ENCODE data around the gene HOXA6. TPM values are rescaled to one million over a fixed set of nuclear protein-coding genes. Genes with fewer than 3 reads are reported as not detected.

Gene HOXA6
- total RNA-seq, 1 experiment from 2014 or later = 5.1 TPM

DNA sequence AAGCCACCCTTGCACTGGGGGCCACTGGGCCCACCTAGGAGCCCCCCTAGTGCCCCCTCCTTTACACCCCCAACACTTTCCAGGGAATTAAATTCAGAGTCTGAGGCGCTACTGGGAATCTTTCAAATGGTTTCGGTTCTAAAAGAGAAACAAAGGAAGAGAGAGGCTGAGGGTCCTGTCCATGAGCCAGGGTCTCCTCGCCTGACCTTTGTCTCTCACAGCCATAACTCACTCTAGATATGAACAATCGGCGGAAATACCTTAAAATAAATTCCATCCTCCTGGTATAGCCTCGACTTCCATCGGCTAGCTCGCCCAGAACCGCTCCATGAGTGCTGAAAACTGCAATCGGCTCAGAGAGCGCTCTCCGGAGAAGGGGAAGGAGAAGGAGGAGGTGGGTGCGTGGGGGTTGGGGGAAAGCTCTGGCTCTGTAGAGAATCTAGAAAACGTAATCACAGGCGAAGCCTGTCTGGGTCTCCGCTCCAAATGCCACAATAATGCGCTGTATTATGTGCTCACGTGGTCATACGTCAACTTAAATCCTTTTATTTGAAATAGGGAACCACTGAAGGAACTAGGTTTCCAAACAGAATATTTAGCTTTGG is 29.6 kb downstream of the HOXA6 start:
- no peak for DNase-seq (ENCODE audit: low spot score)
- in situ Hi-C loops (cut with HindIII; ENCODE audit: low sequenced_read_pairs) = loop anchor here (5.0 kb wide), 1 partner anchor 261 kb away; no protein-coding TSS in a partner anchor

DNA sequence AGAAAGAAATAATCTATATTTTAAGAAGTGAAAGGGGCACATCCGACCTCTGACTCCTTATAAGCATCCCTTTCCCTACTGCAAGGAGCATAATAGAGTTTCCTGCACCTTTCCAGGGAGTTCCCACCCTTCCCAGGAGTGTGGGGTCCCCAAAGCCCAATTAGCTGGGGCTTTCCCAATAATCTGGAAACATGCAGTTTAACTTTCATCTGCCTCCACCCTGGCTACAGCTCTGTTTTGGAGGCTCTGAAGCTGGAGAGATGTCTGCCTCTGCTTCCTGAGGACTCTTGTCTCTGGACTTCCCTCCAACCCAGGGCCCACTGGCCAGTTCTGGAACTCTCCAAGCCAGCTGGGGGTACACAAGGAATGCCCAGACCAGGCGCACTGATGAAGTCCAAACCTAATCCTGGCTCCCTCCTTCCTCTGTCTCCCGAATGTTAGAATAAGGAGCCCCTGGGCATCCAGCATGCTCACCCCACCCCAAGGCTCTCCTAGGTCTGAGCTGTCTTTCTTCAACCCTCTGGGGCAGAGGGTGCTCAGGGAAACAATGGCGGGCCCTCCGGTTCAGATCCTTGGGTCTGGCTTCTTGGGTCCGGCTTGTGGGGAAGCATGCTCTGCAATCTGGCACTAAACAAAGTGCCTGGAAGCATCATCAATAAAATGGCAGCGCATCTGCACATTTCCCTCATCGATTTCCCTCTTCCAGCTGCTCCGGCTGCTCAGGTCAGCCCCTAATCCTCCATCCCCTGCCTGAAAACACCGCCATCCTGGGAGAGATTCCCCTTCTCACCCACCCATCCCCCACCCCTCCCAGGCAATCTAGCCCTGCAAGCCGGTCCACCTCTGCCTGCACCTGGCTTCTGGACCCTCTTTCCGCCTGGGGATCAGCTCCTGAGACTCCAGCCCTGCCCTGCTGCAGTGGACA is 30.4 kb downstream of the HOXA6 start:
- DNase-seq (ENCODE audit: low spot score) = no peak
- in situ Hi-C loops (cut with HindIII; ENCODE audit: low sequenced_read_pairs) = loop anchor here (5.0 kb wide), 1 partner anchor 260 kb away; no protein-coding TSS in a partner anchor

DNA sequence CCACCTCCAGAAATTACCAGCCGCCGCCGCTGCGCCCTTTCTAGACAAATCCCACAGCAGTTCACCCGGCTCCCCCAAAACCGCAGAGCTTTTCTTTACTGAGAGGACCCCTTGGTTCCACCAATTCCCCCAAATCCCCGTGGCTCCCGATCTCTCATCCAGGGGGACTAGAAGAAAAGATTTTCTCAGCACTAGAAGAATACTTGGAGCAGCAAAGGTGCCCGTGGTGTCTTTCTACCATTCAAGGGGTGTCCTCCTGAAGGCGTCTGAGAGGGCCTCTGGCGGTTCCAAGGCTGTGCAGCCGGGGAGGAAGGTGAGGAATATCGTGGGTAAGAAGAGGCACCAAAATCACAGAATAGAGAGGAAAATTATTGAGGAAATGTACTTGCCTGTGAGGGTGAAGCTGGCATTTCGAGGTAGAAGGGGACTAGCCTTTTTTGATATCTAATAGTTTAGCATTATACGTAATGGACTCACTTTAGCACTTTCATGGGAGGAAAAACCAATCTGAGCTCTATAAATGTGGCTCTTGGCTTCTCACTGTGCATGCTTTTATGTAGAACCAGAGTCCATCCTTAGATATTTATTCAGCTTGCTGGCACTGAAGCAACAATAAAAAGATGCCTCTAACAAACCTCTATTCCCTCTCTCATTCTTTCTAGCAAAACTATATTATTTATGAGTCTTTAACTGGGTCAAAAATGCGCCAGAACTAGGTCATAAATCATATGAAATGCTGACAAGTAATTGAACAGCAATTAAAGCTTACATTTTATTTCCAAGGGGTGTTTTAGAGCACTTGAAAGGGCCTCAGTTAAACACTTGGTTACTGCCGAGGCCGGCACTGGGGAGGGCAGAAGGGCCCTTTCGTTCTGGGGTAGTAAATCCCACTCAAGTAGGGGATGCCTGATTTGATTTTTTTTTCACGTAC is 31.3 kb downstream of the HOXA6 start:
- DNase-seq (ENCODE audit: low spot score) = no peak
- in situ Hi-C loops (cut with HindIII; ENCODE audit: low sequenced_read_pairs) = loop anchor here (5.0 kb wide), 1 partner anchor 259 kb away; no protein-coding TSS in a partner anchor

DNA sequence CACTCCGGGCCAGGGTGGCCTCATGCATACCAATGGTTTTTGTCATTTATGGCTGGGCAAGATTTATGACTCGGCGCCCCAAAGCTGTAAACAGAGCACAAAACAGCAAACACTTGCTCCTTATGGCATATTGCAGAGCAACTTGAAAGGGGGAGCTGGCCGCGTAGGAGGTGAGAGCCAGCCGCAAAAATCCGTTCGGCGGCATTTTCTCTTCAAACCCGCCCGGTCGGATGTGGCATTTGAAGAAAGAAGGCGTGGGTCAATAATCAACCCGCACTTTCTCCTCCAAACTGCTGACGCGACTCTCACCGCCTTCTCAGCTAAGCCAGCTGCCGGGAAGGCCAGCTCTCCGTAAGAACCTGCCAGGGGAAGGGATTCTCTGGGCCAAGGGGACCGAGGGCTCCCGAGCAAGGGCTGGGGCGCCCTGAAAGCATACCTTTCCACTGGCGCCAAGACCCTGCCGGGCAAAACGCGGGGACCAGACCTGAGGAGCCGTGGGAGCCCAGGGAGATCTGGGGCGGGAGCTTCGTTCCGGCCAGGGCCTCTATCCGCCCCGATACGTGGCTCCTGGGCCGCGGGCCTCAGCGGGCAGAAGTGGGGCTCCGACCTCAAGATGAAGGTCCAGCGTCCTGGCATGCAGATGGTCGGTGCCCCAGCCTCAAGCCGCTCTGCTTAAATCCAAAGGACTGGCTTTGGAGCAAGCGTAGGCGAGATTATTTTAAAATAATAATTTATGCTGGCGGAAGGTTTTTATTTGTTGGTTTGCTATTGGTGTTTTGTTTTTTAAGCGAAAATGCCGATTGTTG is 32.1 kb downstream of the HOXA6 start:
- in situ Hi-C loops (cut with HindIII; ENCODE audit: low sequenced_read_pairs) = loop anchor here (5.0 kb wide), 1 partner anchor 258 kb away; no protein-coding TSS in a partner anchor
- no peak for DNase-seq (ENCODE audit: low spot score)

DNA sequence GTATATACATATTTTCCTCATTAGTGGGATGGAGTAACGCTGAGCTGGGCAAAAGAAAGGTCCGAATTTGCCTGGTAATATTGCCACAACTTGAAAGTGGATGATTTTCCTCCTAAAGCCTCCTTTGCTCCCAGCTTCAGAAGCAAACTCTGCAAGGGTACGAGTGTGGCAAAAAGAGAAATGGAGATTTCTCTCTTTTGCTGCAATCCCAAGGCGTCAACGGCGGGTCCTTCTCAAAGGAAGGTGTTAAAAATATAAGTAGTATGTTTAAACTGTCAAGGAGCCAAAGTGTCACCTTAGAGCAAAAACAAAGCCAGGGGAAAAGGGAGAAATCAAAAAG is 32.7 kb downstream of the HOXA6 start:
- in situ Hi-C loops (cut with HindIII; ENCODE audit: low sequenced_read_pairs) = loop anchor here (5.0 kb wide), 1 partner anchor 258 kb away; no protein-coding TSS in a partner anchor

DNA sequence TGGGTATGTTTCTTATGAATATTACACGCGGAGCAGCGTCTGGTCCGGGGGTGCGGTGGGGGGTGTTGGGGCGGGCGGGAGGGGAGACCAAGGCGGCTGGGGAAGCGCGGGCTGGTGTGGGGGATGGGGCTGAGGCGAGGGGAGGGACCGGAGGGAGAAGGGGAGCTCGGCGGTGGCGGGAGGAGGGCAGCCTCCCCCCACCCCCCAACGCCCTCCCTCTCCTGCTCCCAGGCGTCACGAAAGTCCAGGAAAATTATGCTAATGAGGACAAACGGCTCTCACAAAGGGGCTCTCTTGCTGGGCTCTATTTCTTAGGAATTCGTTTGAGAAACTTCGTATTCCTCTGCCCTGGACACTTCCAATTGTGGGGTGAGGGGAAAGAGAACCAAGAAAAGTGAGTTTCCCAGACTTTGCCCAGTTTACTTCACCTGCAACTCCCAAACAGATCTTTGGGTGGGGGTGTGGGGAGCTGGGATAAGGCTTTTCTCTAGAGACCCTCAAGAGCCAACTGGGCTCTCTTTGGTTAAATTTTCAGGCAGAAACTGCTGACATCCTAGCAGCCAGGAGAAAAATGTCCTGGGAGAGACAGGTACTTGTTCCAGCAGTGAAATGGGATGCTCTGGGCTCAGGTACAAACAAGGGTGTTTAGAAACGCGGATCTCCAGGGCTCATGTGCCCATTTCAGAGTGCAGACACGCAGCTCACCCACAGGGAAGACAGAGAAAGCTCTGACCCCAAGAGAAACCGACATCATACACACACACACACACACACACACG is 33.4 kb downstream of the HOXA6 start:
- in situ Hi-C loops (cut with HindIII; ENCODE audit: low sequenced_read_pairs) = no loop called here
- DNase-seq (ENCODE audit: low spot score) = no peak

More for the DNA sequence above, 32.7 kb downstream of the HOXA6 start:
- no peak for DNase-seq (ENCODE audit: low spot score)

DNA sequence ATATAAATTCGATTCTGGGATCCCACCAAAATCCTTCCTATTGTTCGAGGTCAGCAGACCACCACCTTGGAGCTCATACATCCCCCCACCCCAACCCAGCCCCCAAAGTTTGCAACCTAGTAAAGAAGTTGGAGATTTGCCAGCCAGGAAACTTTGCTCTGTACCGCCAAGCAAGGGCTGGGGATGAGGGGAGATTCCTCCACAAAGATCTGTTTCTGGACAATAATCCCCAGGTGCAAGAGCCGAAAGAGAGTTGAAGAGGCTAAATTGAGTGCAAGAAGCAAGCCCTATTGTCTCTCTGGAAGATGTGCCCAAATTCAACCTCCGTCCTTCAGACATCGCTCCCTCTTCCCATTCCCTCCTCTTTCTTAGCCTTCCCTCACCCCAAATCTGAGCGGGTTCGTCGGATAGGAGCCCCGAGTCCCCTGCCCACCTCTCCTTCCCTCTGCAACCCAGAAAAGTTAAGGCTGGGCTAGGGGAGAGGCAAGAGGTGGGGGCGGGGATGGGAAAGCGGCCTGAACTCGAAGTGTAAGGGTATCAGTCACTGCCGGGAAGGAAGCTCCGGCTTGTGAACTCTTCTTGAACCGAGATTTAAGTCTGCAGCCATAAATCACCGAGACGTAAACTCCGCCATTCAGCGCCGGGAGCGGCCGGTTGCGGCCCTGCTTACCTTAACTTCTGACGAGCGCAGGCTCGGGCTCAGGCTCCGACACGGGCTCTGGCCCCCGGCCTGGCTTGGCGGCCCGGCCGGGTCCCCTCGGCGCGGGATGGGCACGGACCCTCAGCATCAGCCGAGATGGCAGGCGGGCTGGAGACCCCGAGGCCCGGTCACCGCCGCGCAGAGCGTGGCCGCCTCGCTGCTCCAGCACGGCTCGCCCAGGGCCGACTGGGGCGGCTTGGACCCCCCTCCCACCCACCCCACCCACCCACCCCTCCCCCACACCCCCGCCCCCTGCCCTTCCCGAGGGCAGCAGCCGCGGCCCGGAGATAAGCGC is 34.3 kb downstream of the HOXA6 start:
- DNase-seq (ENCODE audit: low spot score) = no peak

DNA sequence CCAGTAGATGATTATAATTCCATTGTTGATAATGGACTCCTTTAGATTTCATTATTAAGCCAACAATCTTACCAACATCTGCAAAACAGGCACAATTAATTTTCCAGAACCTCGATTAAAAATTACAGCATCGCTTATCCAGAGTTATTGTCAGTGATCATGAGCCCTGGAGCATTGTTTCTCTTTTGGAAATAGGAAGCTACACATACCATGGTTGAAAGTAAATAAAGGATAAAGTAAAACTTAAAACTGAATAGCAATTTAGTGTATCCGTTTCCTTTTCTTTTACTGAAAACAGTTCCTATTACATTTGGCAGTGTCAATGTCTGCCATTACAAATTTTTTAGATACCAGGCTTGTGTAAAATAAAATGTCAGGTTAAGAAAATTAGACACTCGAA is 35.2 kb downstream of the HOXA6 start:
- in situ Hi-C loops (cut with HindIII; ENCODE audit: low sequenced_read_pairs) = no loop called here

More for the DNA sequence above, 34.3 kb downstream of the HOXA6 start:
- in situ Hi-C loops (cut with HindIII; ENCODE audit: low sequenced_read_pairs) = no loop called here

DNA sequence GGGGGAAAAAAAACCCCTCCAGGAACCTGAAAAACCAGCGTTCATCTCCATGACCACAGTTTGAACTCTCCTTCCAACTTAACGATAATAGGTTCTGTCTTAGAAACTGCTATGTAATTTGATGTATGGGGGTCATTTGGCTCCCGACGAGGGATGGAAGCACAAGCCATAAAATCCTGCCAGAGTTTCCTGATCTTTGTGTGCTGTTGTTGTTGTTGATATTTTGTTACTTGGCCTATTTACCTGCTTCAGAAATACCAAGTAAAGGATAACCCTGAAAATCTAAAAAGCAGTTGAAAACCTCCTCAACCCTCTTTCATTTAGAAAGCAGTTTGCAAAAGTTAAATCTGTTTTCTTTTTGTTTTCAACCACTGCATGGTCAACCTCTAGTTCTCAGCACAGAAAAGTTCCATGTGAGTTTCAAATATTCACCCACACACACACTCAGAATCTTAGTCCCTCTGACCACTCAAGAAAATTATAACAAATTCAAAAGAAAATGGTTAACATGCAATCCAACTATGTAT is 35.8 kb downstream of the HOXA6 start:
- in situ Hi-C loops (cut with HindIII; ENCODE audit: low sequenced_read_pairs) = no loop called here
- DNase-seq (ENCODE audit: low spot score) = no peak

More for the DNA sequence above, 35.2 kb downstream of the HOXA6 start:
- no peak for DNase-seq (ENCODE audit: low spot score)

DNA sequence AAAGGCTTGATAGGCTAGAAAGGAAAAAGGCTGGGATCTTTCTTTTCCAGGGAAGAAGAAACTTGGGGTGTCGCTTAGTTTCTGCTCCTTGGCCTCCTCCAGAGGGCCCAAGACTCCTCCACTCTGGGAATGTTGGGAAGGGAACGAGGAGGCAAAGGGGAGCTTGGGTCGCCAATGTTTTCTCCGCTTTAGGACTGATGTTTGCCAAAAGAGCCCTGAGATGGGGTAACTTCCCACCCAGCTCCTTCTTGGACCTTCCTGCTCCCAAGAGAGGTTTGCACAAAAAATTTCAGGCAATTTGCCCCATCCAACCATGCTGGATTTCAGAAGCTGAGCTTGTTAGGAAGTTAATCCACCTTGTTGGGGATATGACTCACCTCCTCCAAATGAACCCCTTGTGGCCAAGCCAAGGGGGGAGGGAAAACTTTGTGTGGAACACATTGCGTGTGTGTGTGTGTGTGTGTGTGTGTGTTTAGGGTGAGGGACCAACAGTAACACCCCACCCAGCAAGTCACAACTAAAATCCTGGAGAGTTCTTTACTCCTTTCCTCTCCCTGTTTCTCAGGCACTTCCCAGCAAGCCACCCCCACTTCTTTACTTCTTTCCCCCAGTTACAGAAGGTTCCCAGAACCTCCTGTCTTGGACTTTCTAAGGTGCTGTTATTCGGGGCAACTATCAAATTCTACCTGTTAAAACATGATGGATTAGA is 36.4 kb downstream of the HOXA6 start:
- DNase-seq (ENCODE audit: low spot score) = no peak
- in situ Hi-C loops (cut with HindIII; ENCODE audit: low sequenced_read_pairs) = no loop called here

DNA sequence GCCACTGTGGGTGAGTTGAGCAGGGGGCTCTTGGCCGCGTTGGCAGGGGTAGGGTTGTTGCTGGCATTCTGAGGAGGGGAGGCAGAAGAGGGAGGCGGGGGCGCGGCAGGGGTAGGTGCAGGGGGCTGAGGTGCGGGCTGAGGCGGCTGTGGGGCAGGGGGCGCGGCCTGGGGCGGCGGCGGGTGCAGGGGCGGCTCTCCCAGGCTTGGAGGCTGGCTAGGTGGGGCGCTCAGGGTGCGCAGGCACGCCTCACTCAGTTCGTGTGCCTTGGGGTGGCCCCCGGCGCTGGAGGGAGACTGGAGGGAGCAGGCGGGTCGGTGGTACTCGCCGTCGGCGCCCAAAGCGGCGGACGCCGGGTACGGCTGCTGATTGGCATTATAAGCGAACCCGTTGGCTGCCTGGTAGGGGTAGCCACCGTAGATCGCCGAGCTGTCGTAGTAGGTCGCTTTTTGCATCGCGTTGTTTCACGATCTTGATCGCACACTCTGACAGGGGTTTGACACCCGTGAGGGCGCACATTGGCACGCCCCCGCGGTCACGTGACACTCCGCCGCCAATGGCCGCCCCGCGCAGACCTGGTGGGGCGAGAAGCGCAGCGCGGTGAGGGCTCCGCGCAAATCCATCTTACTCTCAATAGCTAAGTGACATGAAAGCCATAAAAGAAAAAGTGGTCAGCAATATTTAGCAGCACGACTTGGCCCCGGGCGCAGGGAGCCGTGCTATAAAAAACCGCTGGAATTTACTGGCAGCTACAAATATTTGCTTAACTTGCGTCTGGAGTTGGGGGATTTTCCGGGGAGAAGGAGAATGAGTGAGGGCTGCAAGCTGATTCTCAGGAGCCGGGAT is 37.2 kb downstream of the HOXA6 start:
- in situ Hi-C loops (cut with HindIII; ENCODE audit: low sequenced_read_pairs) = no loop called here

DNA sequence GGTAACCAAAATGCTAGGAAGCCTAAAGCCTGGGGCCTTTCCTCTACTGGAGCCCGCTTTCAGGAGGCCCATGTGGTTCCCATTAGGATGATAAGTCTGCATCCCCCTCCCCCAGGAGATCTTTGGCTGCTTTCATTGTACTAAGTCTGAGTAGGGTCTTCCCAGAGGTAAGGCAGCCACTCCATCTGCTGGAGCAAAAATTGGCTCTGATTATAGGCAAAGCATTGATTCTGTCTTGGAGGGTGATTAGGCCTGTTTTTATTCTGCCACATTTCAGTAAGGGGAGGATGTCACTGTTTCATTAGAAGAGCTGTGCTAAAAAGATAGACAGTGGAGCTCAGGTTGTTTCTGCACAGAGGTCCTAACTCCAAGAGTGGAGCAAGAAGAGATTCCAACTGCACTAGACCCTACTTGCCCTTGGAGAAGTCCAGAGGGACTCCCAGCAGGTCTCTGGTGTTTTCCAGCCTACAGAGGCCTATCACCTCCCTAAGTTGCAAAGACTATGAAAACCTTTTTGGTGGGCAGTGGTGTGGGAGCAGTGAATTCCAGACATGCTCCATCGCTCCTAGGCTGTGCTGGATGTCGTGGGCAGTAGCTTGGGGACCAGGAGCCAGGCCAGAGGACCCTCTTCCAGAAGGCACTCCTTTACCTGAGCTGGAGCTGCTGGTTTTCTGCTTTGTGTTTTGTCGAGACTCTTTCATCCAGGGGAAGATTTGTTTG is 37.9 kb downstream of the HOXA6 start:
- DNase-seq (ENCODE audit: low spot score) = no peak

More for the DNA sequence above, 37.2 kb downstream of the HOXA6 start:
- no peak for DNase-seq (ENCODE audit: low spot score)

DNA sequence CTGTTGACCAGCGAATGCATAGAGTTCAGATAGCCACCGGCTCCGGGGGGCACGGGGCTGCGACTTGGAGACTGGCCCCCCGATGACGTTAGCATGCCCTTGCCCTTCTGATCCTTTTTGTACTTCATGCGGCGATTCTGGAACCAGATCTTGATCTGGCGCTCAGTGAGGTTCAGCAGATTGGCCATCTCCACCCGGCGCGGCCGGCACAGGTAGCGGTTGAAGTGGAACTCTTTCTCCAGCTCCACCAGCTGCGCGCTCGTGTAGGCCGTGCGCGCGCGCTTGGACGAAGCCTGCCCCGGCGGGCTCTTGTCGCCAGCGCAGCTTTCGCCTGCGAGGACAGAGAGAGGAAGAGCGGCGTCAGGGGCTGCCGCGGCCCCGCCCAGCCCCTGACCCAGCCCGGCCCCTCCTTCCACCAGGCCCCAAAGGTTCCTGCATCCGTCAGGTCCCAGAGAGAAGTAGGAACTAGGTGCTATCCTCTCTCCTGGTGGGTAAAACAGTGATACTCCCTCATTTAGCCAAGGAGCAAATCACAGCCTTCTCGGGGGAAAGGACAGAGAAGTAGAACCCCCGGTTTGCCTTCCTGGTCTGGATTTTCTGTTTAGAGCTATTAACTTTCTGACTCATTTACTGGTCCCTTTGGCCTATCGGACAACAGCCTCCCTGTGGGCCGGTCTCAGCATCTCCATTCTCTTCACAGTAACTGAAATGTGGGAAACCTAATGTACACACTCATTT is 39.0 kb downstream of the HOXA6 start:
- no peak for DNase-seq (ENCODE audit: low spot score)
- in situ Hi-C loops (cut with HindIII; ENCODE audit: low sequenced_read_pairs) = no loop called here

More for the DNA sequence above, 37.9 kb downstream of the HOXA6 start:
- in situ Hi-C loops (cut with HindIII; ENCODE audit: low sequenced_read_pairs) = no loop called here

Data from G401 (cell line).